ENCODE measurements around the gene OSER1. TPM values are rescaled to one million over a fixed set of nuclear protein-coding genes. Genes with fewer than 3 reads are reported as not detected.
A peak's percentile ranks its signal among the peaks of the same experiment; 100 is the strongest.

The OSER1 gene
- total RNA-seq, 1 experiment from 2014 or later = 77.3 TPM

DNA sequence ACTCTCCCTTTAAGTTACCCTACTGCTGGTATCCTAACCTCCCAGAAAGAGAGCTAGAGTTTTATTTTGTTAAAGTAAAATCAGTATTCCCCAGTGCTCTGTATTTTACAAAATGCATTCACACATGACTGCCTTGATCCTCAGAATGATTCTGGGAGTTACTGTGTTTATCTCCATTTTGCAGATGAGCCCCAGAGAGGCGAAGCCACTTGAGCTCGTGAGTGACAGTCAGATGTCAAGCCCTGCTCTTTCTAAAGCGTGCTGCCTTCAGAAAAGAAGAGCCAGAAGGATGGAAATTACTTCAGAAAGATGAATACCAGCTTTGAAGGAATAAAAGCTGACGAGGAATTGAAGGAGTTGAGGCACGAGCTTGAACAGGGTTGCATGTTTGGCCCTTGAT lies 14.1 kb upstream of the OSER1 start:
- DNase-seq (ENCODE audit: low read depth) = no peak

DNA sequence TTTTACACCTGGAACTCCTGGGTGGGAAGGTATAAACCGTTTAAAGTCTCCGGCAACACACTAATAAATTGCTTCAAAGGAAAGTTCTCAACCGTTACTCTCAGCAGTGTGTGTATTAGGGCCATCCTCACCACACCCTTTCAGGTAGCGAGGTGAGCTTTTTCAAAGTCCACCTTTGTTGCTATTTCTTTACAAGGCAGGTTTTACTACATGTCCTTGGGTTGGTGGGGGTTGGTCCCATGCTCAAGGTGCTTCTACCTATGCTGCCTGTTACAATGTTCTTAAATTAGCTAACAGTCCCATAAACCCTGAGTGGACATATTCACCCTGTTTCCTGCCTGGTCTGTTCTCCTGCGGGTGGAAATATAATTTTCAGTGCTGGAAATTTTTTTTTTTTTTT lies 13.2 kb upstream of the OSER1 start:
- no peak for DNase-seq (ENCODE audit: low read depth)

DNA sequence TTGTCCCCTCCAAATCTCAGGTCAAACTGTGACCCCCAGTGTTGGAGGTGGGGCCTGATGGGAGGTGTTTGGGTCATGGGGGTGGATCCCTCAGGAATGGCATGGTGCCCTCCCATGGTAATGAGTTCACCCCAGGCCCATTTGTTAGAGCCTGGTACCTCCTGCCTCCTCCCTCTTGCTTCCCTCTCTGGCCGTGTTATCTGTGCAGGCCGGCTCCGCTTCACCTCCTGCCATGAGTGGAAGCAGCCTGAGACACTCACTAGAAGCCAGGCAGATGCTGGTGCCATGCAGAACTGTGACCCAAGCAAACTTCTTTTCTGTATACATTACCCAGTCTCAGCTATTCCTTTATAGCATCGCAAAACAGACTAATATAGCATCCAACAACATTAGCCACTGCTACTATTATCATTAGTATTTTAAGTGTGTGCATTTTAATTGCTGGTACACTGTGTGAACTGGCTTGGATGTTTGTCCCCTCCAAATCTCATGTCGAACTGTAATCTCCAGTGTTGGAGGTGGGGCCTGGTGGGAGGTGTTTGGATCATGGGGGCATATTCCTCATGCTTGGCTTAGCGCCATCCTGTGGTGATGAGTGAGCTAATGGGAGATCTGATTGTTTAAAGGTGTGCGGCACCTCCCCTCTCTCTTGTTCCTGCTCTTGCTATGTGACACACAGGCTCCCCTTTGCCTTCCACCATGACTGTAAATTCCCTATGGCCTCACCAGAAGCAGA lies 12.2 kb upstream of the OSER1 start:
- DNase-seq (ENCODE audit: low read depth) = no peak

DNA sequence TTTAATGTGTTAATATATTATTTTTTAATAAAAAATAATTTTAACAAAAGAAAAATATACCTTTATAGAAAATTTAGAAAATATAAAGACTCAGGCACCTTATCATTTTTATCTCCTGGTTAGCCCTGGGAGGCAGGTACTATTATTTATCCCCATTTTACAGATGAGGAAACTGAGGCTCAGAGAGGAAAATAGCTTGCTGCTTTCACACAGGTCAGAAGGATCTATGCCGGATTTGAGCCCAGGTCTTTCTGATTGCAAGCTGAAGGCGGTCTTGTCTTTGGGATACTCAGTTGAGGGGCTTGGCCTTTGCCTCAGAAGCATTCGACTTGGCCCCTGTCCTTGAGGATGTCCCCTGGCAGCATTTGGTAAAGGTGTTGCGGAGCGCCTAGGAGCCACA lies 11.5 kb upstream of the OSER1 start:
- DNase-seq (ENCODE audit: low read depth) = no peak

DNA sequence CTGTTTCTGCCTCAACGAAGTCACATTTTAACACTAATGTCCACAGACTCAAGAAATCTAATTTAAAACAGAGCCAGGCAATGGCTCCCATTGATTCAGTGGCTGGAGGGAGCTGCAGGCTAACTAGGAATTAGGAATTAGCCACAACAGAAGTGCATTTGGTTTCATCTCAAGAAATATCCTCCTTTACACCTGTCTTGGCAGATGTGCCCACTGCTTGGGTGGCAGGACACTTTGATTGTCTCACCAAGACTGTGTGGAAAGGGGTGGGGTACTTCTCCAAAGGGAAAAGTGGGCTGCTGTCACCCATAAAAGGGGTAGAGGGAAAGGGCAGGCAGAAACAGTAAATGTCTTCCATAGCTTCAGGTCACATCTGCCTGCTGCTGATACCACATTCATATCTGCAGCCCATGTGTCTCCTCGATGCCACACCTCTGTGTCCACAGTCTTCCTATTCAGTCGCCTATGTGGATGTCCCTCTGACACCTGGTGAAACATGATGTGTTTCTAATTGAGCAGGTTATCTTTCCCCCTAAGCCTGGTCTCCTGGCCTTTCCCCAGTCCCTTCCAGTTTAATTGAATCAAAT lies 10.9 kb upstream of the OSER1 start:
- no peak for DNase-seq (ENCODE audit: low read depth)

DNA sequence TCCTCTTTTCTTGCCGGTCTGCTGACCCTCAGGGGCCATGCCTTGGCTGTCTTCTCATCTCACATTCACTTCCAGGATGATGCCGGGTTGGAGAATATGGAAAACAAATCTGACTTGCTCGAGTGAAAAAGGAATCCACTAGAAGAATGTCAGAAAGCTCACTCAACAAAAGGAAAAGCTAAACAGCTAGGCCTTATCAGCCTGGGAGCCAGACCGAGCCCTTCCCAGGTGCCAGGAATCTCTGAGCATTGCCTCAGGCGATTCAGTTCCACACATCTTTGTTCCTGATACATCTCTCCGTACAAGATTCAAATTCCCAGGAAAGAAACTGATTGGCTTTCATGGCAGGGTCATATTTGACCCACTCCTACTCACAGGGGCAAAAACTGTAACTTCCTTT lies 9.2 kb upstream of the OSER1 start:
- no peak for DNase-seq (ENCODE audit: low read depth)

DNA sequence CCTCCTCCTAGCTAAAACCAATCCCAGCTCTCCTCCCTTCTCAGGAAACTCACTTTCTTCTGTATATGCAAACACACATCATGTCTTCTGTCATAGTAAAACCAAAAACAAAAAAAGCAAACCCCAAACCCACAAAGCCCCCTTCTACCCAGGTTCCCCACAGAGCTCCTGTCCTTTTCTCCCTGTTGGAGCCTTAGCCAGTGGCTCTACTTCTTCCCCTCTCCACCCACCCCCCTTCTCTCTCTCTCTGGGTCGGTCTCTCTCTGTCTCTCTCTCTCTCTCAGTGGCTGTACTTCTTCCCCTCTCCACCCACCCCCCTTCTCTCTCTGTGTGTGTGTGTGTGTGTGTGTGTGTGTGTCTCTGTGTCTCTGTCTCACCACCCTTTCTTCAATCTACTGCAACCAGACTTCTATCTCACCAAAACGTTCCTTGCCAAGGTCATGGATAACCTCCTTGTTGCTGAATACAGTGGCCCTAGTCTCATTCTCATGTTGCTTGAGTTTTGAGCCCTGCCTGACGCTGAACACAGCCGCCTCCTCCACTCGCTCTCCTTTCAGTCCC lies 8.7 kb upstream of the OSER1 start:
- no peak for DNase-seq (ENCODE audit: low read depth)

DNA sequence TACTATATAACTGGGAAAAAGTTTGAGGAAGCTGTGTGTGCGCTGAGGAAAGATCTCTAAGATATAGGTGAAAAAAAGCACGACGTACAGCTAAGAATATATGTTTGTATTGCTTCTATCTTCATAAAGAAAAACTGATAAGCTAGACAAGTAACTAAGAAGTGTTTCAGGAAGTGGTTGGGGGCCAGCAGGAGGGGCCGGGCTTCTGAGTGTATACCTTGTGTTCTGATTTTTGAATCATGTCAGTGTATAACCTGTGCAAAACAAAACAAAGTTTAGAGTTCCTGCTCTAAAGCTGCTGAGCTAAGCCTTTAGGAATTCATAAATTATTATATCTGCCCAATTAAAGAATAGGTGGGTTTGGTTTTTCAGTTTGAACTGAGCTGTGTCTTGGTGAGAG lies 7.9 kb upstream of the OSER1 start:
- no peak for DNase-seq (ENCODE audit: low read depth)

DNA sequence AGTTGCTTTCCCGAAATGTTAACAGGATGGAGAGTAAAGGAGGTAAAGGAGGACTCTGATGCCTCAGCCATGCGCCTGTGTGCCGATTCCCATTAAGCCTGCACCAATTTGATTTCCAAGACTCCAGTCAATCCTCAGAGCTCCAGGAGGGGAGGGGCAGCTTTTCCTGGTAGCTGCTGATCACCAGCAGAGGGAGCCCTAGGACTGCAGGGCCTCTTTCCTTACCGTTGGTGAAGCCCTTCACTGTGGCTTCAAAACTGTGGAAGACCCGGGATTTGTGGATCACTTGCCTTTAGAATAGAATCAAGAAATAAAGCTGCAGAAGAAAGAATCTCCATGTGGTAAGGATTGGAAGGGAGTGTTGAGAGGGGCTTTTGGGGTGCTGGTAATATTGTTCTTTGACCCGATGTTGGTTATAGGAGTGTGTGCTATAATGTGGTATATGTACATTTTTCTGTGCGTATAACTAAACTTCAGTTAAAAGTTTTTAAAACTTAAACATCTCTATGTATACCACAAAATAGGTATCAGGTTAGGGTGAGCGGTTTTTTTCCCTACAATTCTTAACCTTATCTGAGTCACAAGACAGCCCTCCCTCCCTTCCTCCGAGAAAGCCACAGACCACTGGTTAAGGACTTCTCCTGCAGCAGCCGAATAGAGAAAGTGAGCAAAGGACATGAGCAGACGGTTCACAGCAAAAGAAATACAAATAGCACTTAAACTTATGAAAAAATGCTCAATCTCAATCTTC lies 6.9 kb upstream of the OSER1 start:
- DNase-seq (ENCODE audit: low read depth) = peak; percentile 80

DNA sequence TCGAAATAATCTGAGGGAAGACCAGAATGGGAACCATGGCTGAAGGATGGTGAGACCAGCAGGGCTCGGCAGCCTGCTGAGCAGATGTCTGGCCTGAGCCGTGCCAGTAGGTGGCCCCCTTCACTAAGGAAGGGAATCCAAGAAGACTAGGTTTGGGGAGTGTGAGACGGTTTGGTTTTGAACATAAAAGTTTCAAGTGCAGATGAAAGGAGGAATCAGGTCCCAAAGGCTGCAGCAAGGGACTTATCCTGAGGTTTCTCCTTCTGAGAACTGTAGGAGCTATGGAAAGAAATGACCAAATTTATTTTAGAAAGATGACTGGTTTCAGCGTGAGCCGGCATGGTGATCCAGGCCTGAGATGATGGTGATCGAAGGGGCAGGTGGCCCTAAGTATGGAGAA lies 4.6 kb upstream of the OSER1 start:
- DNase-seq (ENCODE audit: low read depth) = peak; percentile 78

DNA sequence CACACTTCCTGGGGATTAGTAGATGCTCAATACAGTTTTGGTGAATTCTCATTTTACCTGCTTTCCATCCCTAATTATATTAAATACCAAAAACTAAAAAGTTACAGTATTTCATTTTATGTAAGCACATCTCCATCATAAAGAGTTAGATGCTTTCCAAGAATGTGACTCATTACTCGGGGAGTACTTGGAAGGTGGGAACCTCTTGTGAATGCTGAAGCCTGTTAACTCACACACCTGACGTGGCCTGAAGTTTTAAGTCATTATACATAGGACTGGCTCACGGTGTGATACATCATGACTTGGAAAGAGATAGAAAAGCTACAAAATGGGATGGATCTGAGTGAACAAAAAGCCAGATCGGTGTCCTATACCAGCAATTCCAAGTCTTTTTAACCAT lies 2.2 kb upstream of the OSER1 start:
- DNase-seq (ENCODE audit: low read depth) = peak; percentile 65

DNA sequence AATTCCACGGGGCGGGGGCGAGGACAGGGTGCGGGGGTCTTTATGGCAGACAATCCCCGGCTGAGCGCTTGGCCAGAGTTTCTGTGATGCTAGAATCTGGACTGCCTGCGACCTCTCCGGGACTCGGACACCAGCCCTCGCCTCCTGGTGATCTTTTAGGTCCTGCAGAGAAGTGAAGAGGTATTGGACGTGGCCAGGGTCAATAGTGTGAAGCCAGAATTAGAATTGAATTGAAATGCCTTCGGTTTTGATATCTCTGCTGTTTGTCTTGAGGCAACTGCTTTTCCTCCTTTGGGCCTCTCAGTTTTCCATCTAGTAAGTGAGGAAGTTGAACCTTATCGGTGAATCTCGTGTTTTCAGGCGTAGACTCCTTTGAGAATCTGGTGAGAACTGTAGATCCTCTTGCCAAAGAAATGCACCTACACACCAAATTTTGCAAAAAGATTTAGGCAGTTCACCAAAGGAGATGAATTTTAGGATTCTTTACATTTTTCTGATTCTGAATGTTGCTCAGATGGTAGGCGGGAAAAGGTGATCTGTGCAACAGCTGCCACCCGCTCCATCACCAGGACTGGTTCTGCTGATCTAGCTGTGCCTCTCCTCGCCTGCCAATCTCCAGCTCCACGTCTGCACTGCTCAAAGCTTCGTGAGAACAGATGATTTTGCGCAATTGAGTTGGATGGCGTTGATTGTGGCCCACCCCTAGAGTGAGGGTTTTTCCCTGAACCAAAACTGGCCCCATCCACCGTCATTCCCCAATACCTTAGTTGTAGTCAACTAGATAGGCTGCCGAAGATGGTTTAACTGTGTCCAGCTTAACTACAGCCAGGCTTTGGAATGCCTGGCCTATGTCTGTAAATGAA lies 837 bp upstream of the OSER1 start:
- peak; percentile 13 for DNase-seq (ENCODE audit: low read depth)

DNA sequence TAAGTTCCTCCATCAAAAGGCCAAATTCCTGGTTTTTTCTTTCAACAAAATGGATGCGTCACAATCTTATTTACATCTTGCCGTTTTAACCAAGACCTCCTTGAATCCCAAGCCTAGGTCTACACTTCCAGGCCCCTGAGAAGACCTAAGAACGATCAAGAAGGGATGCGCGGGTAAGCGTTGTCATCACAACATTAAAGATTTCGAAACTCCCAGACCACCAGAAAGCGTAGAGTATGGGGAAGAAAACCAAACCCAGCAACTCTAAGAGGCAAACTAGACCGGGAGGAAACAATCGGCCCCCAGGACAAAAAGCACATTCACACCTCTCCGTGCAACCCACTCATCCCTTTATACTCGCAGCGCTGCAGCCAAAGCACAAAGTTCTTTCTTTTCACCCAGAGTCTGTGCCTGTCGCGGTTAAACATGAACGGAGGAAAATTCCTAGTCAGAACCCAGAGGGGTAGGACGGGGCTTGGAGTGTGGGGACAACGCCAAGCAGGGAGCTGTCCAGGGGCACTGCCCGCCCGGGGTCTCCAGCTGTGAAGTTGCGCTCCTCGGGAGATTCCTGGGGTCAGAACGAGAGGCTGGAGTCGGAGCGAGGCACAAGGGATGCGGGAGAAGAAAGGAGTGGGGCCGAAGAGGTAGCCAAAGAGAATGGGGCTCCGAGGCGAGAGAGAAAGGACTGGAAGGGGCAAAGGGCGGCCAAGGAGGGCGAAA lies 725 bp downstream of the OSER1 start:
- DNase-seq (ENCODE audit: low read depth) = peak; percentile 56

DNA sequence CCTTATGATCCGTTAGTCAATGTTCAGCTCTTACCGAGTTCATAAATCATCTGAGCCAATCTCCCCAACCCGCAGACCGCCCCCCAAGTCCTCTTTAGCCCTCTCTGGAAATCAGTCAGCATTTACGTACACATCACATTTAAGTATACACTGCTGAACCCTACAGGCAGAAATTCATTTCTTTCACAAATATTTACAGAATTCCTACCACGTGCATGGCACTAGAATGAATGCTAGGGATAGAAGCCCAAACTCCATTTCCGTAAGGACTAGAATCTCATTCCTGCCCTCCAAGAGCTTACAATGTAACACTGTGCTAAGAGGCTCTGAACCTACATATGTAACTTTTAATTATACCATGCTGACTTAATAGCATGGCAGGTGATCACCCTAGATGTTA lies 1.8 kb downstream of the OSER1 start:
- peak; percentile 39 for DNase-seq (ENCODE audit: low read depth)

DNA sequence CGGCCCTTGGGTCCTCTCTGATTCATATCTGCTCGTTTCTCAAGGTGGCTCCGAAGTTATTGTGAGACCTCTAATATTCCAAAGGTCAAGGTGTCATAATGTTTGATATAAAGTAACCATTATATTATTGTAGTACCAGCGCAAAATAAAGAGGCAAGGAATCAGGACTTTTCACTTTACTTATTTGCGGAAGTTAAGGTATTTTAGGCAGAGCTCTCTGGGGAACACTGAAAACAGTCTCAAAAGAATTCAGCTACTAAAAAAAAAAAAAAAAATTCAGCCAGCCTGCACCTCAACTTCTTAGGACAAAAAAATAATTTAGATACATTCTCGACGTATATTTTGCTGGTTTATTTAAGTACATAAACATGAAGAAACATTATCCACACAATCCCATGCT lies 2.4 kb downstream of the OSER1 start:
- no peak for DNase-seq (ENCODE audit: low read depth)

DNA sequence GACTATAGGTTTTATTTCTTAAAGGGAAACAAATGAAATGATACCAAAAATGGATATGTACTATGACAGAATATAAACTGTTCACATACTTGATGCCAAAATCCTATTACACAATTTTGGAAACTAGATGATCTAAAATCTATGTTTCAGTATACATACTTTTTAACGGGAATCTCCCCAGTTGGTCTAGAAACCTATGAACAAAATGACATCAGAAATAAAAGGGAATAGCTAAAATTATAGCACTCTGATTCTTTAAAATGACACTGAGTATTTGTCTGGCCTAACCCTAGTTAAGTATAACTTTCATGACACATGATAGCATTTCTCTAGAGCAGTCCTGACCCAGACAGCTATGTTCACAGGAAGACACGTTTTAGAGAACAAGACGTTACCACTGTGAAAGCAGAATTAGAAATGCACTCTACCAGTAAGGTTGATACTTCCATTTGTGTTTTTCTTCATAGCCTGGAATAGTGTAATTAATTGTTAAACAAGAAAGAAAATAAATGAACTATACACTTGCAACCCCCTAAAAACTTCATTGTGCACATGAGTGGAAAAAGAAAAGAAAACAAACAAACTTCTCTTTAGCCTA lies 3.3 kb downstream of the OSER1 start:
- DNase-seq (ENCODE audit: low read depth) = no peak

DNA sequence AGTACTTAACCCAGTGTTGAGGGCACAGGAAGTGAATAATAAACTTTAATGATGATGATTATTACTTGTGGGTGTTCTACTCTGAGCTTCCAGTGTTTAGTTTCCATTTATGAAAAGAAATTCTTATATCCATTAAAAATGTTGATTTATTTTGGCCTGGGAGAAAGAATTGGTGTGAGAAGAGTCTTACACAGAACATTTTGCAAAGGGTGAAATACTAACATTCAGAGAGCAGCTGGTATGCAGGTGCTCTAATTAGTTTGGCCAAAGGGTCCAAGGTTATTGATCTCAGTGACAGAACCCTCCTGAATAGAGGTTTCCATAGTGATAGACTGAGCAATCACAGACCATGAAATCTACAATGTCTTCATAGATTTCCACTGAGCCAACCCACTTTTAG lies 4.4 kb downstream of the OSER1 start:
- DNase-seq (ENCODE audit: low read depth) = no peak

DNA sequence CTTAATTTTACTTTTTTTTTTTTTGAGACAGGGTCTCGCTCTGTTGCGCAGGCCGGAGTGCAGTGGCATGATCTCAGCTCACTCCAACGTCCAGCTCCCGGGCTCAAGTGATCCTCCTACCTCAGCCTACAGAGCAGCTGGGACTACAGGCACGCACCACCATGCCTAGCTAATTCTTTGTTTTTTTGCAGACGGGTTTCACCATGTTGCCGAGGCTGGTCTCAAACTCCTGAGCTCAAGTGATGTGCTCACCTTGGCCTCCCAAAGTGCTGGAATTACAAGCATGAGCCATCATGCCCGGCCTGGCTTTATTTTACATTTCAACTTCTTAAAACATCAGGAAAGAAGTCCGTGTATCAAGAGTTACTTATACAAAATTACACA lies 5.7 kb downstream of the OSER1 start:
- DNase-seq (ENCODE audit: low read depth) = no peak

DNA sequence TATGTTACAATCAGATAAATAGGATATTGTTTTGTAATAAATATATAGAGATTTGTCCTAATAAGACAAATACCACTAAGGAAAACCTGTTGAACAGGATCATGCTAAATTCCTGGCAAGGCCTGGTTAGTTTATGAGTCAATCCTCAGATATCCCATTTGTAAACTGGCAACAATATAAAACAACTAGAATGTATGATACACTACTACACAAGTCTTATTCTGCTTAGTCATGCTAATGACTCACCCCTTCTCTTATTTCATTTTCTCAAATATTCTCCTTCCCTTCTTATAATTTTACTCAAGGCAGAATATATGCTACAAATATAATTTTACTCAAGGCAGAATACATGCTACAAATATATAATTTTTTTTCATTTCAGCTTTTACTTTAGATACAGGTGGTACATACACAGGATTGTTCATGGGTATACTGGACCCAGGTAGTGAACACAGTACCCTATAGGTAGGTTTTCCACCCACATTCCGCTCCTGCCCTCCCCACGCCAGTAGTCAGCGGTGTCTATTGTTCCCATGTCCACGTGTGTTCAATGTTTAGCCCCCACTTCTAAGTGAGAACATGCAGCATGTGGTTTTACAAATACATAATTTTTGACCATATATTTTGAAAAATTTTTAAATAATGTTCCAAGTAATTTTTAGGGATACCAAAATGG lies 6.3 kb downstream of the OSER1 start:
- DNase-seq (ENCODE audit: low read depth) = peak; percentile 98

DNA sequence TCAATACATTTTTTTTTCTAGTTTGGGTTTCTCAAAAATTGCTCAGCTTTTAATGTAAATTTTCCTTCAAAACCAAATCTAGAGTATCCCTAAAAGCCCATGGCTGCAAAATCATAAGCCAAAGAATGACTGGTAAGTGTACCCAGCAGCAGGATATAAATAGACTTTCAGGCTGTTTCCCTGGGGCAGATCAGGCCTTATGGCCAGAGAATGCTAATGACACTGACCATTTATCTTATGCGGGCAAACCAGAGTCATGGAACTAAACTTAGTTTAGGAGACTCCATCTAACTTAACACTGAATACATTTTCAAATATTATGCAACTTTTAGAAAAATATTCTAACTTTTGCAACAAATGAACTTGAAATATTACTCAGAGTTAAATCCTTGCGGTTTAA lies 7.4 kb downstream of the OSER1 start:
- peak; percentile 77 for DNase-seq (ENCODE audit: low read depth)

Measured in M059J (cell line).